ENCODE data around the gene PRRC2B.

PRRC2B gene

GRCh38 chr9:131410044-131410491, 16.2 kb downstream of the PRRC2B start:
- DNase-seq, result no peak

- no peak for DNase-seq
Measured at GRCh38 chr9:131411719-131412681, 18.1 kb downstream of the PRRC2B start.

GRCh38 chr9:131416509-131416908, 22.6 kb downstream of the PRRC2B start:
- no peak for DNase-seq

GRCh38 chr9:131417264-131418142, 23.6 kb downstream of the PRRC2B start:
- DNase-seq, result no peak

- peak in 1 of 2 experiments; percentile 58 for DNase-seq
Measured at GRCh38 chr9:131418143-131419025, 24.5 kb downstream of the PRRC2B start.

GRCh38 chr9:131419026-131419614, 25.2 kb downstream of the PRRC2B start:
- DNase-seq, result no peak

GRCh38 chr9:131419716-131420115, 25.8 kb downstream of the PRRC2B start:
- no peak for DNase-seq

GRCh38 chr9:131420980-131421624, 27.2 kb downstream of the PRRC2B start:
- no peak for DNase-seq

- no peak for DNase-seq
Measured at GRCh38 chr9:131421691-131422090, 27.8 kb downstream of the PRRC2B start.

GRCh38 chr9:131422241-131422792, 28.4 kb downstream of the PRRC2B start:
- DNase-seq, result no peak

GRCh38 chr9:131423171-131423581, 29.3 kb downstream of the PRRC2B start:
- DNase-seq, result no peak

GRCh38 chr9:131426545-131426944, 32.7 kb downstream of the PRRC2B start:
- DNase-seq, result no peak

GRCh38 chr9:131429121-131430012, 35.5 kb downstream of the PRRC2B start:
- no peak for DNase-seq

- DNase-seq, result no peak
Measured at GRCh38 chr9:131432050-131432449, 38.2 kb downstream of the PRRC2B start.

- no peak for DNase-seq
Measured at GRCh38 chr9:131432597-131433301, 38.9 kb downstream of the PRRC2B start.

- DNase-seq, result no peak
Measured at GRCh38 chr9:131433302-131433854, 39.5 kb downstream of the PRRC2B start.

GRCh38 chr9:131434673-131435072, 40.8 kb downstream of the PRRC2B start:
- no peak for DNase-seq

- no peak for DNase-seq
Measured at GRCh38 chr9:131436376-131436775, 42.5 kb downstream of the PRRC2B start.

GRCh38 chr9:131436865-131437271, 43.0 kb downstream of the PRRC2B start:
- DNase-seq, result no peak

Data from NCI-H1930 (cell line).